Endometrial microvascular endothelial cells (primary cell): ENCODE results near the gene PRRG2. TPM values are rescaled to one million over a fixed set of nuclear protein-coding genes. Genes with fewer than 3 reads are reported as not detected.
"Not testable (repeated sequence)": the region's sequence is repeated elsewhere in the genome, so short reads cannot be mapped to it uniquely, and the experiment has no call there.

Source experiments
- in situ Hi-C: cut with HindIII; loops from 2 replicates; pipeline ENCODE4 v1.10.0; 2017; ENCODE audit warnings: low sequenced_read_pairs, low pct_unique_long_range_greater_than_20kb; ENCODE audit errors: inconsistent ontology term
- total RNA-seq: library from RNA; depleted of rRNA; stranded (reverse); fragments of >200 nt; gene quantifications from one replicate; pipeline ENCODE4 v1.2.3, GENCODE V29; 2015; ENCODE audit errors: inconsistent ontology term

The PRRG2 gene
- total RNA-seq, 1 donor from 2014 or later: not detected

- in situ Hi-C loops: no loop called here
Observed at GRCh38 chr19:49631610-49632192, 50.6 kb downstream of the PRRG2 start.

- in situ Hi-C loops: no loop called here
Observed at GRCh38 chr19:49632576-49632975, 51.5 kb downstream of the PRRG2 start.

GRCh38 chr19:49633273-49633672 is 52.2 kb downstream of the PRRG2 start:
- in situ Hi-C loops: not testable (repeated sequence)

- in situ Hi-C loops: no loop called here
Observed at GRCh38 chr19:49635530-49636232, 54.6 kb downstream of the PRRG2 start.

GRCh38 chr19:49636233-49636932 is 55.3 kb downstream of the PRRG2 start:
- in situ Hi-C loops: no loop called here

- in situ Hi-C loops: no loop called here
Observed at GRCh38 chr19:49637821-49638738, 57.0 kb downstream of the PRRG2 start.

- in situ Hi-C loops: no loop called here
Observed at GRCh38 chr19:49639401-49640112, 58.4 kb downstream of the PRRG2 start.

- in situ Hi-C loops: no loop called here
Observed at GRCh38 chr19:49640113-49640898, 59.2 kb downstream of the PRRG2 start, which contains the start of gene RRAS. Gene RRAS, minus strand, starts transcription at chr19:49640143. Its CDS starts 45 bp downstream, at chr19:49640098.

Other genes starting within 250 kb of the PRRG2 start
- gene CD37, start 245.9 kb upstream of the PRRG2 start, total RNA-seq: not detected
- 86.6 TPM for gene TEAD2, start 218.9 kb upstream of the PRRG2 start, total RNA-seq
- gene DKKL1, start 217.4 kb upstream of the PRRG2 start, total RNA-seq: not detected
- gene KASH5, start 193.1 kb upstream of the PRRG2 start, total RNA-seq: not detected
- not detected for gene PTH2, start 157.9 kb upstream of the PRRG2 start, total RNA-seq
- gene GFY, start 155.9 kb upstream of the PRRG2 start, total RNA-seq: not detected
- gene SLC17A7, start 139.8 kb upstream of the PRRG2 start, total RNA-seq: not detected
- 97.7 TPM for gene PIH1D1, start 129.5 kb upstream of the PRRG2 start, total RNA-seq
- 67.4 TPM for gene ALDH16A1, start 128.1 kb upstream of the PRRG2 start, total RNA-seq
- gene FLT3LG, start 107.1 kb upstream of the PRRG2 start, total RNA-seq: 2.6 TPM
- gene RPL13A, start 93.7 kb upstream of the PRRG2 start, total RNA-seq: 2,035 TPM
- gene RPS11, start 84.9 kb upstream of the PRRG2 start, total RNA-seq: 3,348 TPM
- 93.4 TPM for gene FCGRT, start 68.7 kb upstream of the PRRG2 start, total RNA-seq
- 38.2 TPM for gene RCN3, start 53.3 kb upstream of the PRRG2 start, total RNA-seq
- gene NOSIP, start 760 bp upstream of the PRRG2 start, total RNA-seq: 107 TPM
- gene PRR12, start 9.9 kb downstream of the PRRG2 start, total RNA-seq: 7.5 TPM
- gene RRAS, start 58.8 kb downstream of the PRRG2 start, total RNA-seq: 45.0 TPM
- gene SCAF1, start 60.9 kb downstream of the PRRG2 start, total RNA-seq: 73.5 TPM
- gene IRF3, start 84.5 kb downstream of the PRRG2 start, total RNA-seq: 81.9 TPM
- gene BCL2L12, start 84.6 kb downstream of the PRRG2 start, total RNA-seq: 51.6 TPM
- gene PRMT1, start 96.0 kb downstream of the PRRG2 start, total RNA-seq: 456 TPM
- not detected for gene ADM5, start 108.3 kb downstream of the PRRG2 start, total RNA-seq
- 9.6 TPM for gene CPT1C, start 109.8 kb downstream of the PRRG2 start, total RNA-seq
- gene TSKS, start 182.0 kb downstream of the PRRG2 start, total RNA-seq: not detected
- 125 TPM for gene AP2A1, start 185.7 kb downstream of the PRRG2 start, total RNA-seq
- gene FUZ, start 232.0 kb downstream of the PRRG2 start, total RNA-seq: 10.6 TPM
- 31.7 TPM for gene MED25, start 237.0 kb downstream of the PRRG2 start, total RNA-seq